CD4-positive, alpha-beta memory T cell (primary cell): ENCODE results near the gene ASB4. TPM values are rescaled to one million over a fixed set of nuclear protein-coding genes. Genes with fewer than 3 reads are reported as not detected.

Experiments
- CTCF ChIA-PET: fragments of 350-600 bp; sonication (Branson Sonifier 250); formaldehyde crosslinking; loops from one replicate; lab custom pipeline; 2021; ENCODE audit warnings: inconsistent platforms; ENCODE audit not compliant: partially characterized antibody; lab: Charles Lee
- POLR2A ChIA-PET: fragments of 350-600 bp; sonication (Branson Sonifier 250); formaldehyde crosslinking; loops from one replicate; lab custom pipeline; 2021; ENCODE audit not compliant: partially characterized antibody; lab: Charles Lee
- DNase-seq, 5 donors: peaks; one replicate each; pipeline versions ENCODE4 v3.0.0 to v3.0.0-alpha.2; 2020 to 2022; ENCODE audit warnings: mixed read lengths in 1 of 5
- H3K27ac ChIP-seq: one replicate; pipeline ENCODE4 v1.7.0; 2013; ENCODE audit warnings: low read depth, low read length
- H3K27me3 ChIP-seq: 2 replicates; pipeline ENCODE4 v1.7.0; 2013; ENCODE audit warnings: mild to moderate bottlenecking, low read length, moderate library complexity; ENCODE audit not compliant: insufficient read depth
- H3K36me3 ChIP-seq: 2 replicates; pipeline ENCODE4 v1.7.0; 2013; ENCODE audit warnings: mild to moderate bottlenecking, low read length, moderate library complexity; ENCODE audit not compliant: insufficient read depth
- H3K4me1 ChIP-seq: 2 replicates; pipeline ENCODE4 v1.7.0; 2013; ENCODE audit warnings: mild to moderate bottlenecking, low read length, moderate library complexity; ENCODE audit not compliant: insufficient read depth
- H3K4me3 ChIP-seq, 2 donors: one replicate each; pipeline ENCODE4 v1.7.0; 2013; ENCODE audit warnings: low read length in 2 of 2, mild to moderate bottlenecking in 1 of 2
- H3K9me3 ChIP-seq, 2 donors: one replicate each; pipeline ENCODE4 v1.7.0; 2013; ENCODE audit warnings: low read length in 2 of 2, control low read depth in 1 of 2; ENCODE audit not compliant: control insufficient read depth in 1 of 2
- H3K27ac Mint-ChIP-seq, 7 donors: one replicate each; pipeline ENCODE4 v1.8.0; 2020 to 2021; ENCODE audit warnings: mixed read lengths in 7 of 7, mild to moderate bottlenecking in 6 of 7, inconsistent platforms in 3 of 7, moderate library complexity in 3 of 7
- H3K27me3 Mint-ChIP-seq, 2 donors: one replicate each; pipeline ENCODE4 v1.8.0; 2020 to 2021; ENCODE audit warnings: mixed read lengths in 2 of 2
- H3K36me3 Mint-ChIP-seq, 2 donors: one replicate each; pipeline ENCODE4 v1.8.0; 2020 to 2021; ENCODE audit warnings: mixed read lengths in 2 of 2, inconsistent platforms in 1 of 2, mild to moderate bottlenecking in 1 of 2
- H3K4me1 Mint-ChIP-seq, 4 donors: one replicate each; pipeline ENCODE4 v1.8.0; 2020 to 2021; ENCODE audit warnings: mixed read lengths in 4 of 4, mild to moderate bottlenecking in 1 of 4
- H3K4me3 Mint-ChIP-seq, 8 donors: one replicate each; pipeline ENCODE4 v1.8.0; 2020 to 2021; ENCODE audit warnings: mixed read lengths in 8 of 8, mild to moderate bottlenecking in 7 of 8, moderate library complexity in 6 of 8, inconsistent platforms in 3 of 8
- H3K9me3 Mint-ChIP-seq, 8 donors: one replicate each; pipeline ENCODE4 v1.8.0; 2020 to 2021; ENCODE audit warnings: mixed read lengths in 8 of 8, mild to moderate bottlenecking in 5 of 8, inconsistent platforms in 3 of 8, moderate library complexity in 1 of 8
- intact Hi-C: fragments of 100-400 bp; cut with micrococcal nuclease; formaldehyde crosslinking; loops from one replicate; pipeline ENCODE4 v1.15.1; 2023
- polyA plus RNA-seq, 2 donors: library from polyadenylated mRNA; unstranded; fragments of 300-500 nt; fragmentation: Illumina TruSeq; gene quantifications; one replicate each; pipeline ENCODE4 v1.2.3, GENCODE V29; 2021
- total RNA-seq, 2 experiments: library from RNA; stranded (reverse); gene quantifications; one replicate each; pipeline ENCODE4 v1.2.3, GENCODE V29; 2021

Gene ASB4
- total and polyA plus RNA-seq, 4 experiments from 2014 or later, result not detected

DNA sequence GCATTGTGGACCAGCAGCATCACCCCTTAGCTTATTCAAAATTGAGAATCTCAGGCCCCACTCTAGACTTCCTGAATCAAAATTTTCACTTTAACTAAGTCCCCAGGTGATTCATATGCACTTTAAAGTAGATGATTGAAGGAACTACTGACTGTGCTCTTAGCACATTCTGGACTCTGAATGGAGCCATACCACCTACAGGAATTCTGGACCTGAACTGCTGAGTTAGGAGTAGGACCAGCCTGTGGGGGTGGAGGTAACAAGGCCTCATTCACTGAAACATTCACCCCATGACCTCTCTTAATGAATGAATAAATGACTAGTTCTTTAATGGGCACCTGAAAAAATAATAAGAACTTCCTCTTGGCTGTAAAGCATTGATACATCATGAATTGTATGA, 103.3 kb downstream of the ASB4 start:
- Mint-ChIP-seq H3K4me1 (no peaks in the 10 kb centered on the region), H3K27me3 (peaks cover 0 to 1% of the 10 kb centered on the region in 2 donors), H3K27ac (no peak overlapping the region), H3K36me3 (no peaks in the 10 kb centered on the region), H3K4me3 (no peak overlapping the region), H3K9me3 (no peaks in the 10 kb centered on the region)
- ChIA-PET CTCF (no interaction called here), POLR2A (no interaction called here)
- Histone ChIP-seq H3K36me3 (no peaks in the 10 kb centered on the region), H3K27ac (no peak overlapping the region), H3K4me3 (no peak overlapping the region), H3K9me3 (no peaks in the 10 kb centered on the region), H3K4me1 (no peaks in the 10 kb centered on the region), H3K27me3 (no peaks in the 10 kb centered on the region)
- intact Hi-C loops, result no loop called here
- no peak for DNase-seq

DNA sequence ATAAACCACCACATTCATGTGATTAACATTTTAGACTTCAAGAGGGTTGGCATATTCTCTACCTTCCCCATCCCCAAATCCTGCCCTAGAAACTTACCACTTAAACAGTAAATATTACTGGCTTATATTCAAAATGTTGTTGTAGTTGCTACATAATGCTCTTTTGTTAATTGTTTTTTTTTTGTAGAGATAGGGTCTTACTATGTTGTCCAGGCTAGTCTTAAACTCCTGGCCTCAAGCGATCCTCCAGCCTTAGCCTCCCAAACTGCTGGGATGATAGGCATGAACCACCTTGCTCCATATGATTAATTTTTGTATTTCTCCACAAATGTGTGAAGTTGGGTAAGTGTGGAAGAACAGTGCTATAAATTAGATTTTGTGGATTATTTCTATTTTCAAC, 104.0 kb downstream of the ASB4 start:
- H3K27ac ChIP-seq, result no peak overlapping the region
- no peaks in the 10 kb centered on the region for H3K4me1 Mint-ChIP-seq
- no peak for DNase-seq
- no peaks in the 10 kb centered on the region for H3K27me3 ChIP-seq
- no peaks in the 10 kb centered on the region for H3K4me1 ChIP-seq
- no peak overlapping the region for H3K4me3 ChIP-seq
- intact Hi-C loops, result no loop called here
- no peaks in the 10 kb centered on the region for H3K27me3 Mint-ChIP-seq
- no peaks in the 10 kb centered on the region for H3K36me3 ChIP-seq
- H3K9me3 ChIP-seq, result no peaks in the 10 kb centered on the region
- no peaks in the 10 kb centered on the region for H3K9me3 Mint-ChIP-seq
- H3K36me3 Mint-ChIP-seq, result no peaks in the 10 kb centered on the region
- no peak overlapping the region for H3K4me3 Mint-ChIP-seq
- CTCF ChIA-PET, result no interaction called here
- H3K27ac Mint-ChIP-seq, result no peak overlapping the region
- POLR2A ChIA-PET, result no interaction called here

Other genes starting within 250 kb of the ASB4 start
- gene PON1, start 161.4 kb upstream of the ASB4 start, total RNA-seq, result not detected
- not detected for gene PON1, start 161.4 kb upstream of the ASB4 start, polyA plus RNA-seq
- not detected for gene PON3, start 89.6 kb upstream of the ASB4 start, total RNA-seq
- not detected for gene PON3, start 89.6 kb upstream of the ASB4 start, polyA plus RNA-seq
- gene PON2, start 50.9 kb upstream of the ASB4 start, total RNA-seq, result 1 to 10 TPM; 5.7 to 8.0 TPM
- 1 to 10 TPM; 3.0 to 4.3 TPM for gene PON2, start 50.9 kb upstream of the ASB4 start, polyA plus RNA-seq
- gene PDK4, start 110.6 kb downstream of the ASB4 start, total RNA-seq, result under 1 TPM; 0.35 to 0.44 TPM
- gene PDK4, start 110.6 kb downstream of the ASB4 start, polyA plus RNA-seq, result not detected